ENCODE measurements around the gene SLC9A8. TPM values are rescaled to one million over a fixed set of nuclear protein-coding genes. Genes with fewer than 3 reads are reported as not detected.

SLC9A8 gene
- total and polyA plus RNA-seq, 9 of the 15 experiments (the other 6 are each of a cell fraction or from before 2014, with no cell fraction given) = 0.56 to 9.7 (median 5.0) TPM

DNA sequence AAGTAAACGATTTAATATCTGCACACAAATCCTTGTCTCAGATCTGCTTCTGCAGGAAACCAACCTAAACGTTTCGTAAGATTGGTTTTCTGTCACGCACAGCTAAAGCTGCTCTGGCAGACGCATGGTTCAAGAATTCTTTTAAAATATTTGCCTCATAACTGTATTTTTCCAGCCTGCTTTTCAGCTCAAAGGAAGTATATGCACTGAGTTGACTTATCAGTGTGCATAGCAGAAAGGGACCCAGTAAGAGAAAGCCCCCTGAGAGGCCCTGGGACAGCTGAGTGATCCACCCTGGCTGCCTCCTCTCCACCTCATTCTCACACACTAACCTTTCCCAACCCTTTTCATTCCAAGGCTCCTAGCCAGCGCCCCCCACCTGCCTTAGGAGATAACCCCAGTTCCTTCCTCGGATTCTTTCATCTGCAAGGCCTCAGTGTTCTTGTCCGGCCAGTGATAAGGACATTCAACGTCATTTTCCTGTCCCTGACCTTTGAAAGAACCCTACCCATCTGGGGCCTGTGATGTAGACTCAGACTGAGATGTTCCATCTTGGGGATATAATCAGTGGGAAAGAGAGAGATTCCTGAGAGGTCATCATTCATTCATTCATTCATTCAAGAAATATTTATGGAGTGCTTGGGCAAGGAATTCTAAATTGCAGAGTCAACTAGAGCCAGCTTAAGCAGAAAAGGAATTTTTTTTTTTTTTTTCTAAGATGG lies 22.4 kb upstream of the SLC9A8 start (continued):
- TF ChIP-seq TEAD2 (tag; IDR thresholded peaks at IDR 0.05) = no peak
- TF ChIP-seq NEUROD1 (IDR thresholded peaks at IDR 0.05; ENCODE audit: borderline replicate concordance, low read depth, low read length, partially characterized antibody) = peak; percentile 83
- TF ChIP-seq POLR3G (IDR thresholded peaks at IDR 0.05; ENCODE audit: extremely low read depth, insufficient read length, insufficient replicate concordance) = no peak
- no peak for TF ChIP-seq ZNF830 (CRISPR knock-in tag; IDR thresholded peaks at IDR 0.05)
- TF ChIP-seq MAFF (IDR thresholded peaks at IDR 0.05; ENCODE audit: low read length) = 0 out of 2 replicates have a peak, but pooled peaks have one; percentile 5
- TF ChIP-seq CREB1 (IDR thresholded peaks at IDR 0.05) = peak; percentile 88
- TF ChIP-seq CREB1 (CRISPR knock-in tag; IDR thresholded peaks at IDR 0.05) = peak; percentile 68
- no peak for TF ChIP-seq RBM22 (IDR thresholded peaks at IDR 0.05; ENCODE audit: low read depth, low read length, poor library complexity, severe bottlenecking)
- TF ChIP-seq HDAC1 (IDR thresholded peaks at IDR 0.05) = peak in 1 of 2 experiments; percentile 93; a peak in 2 of 4 replicates
- peak; percentile 83 for TF ChIP-seq CXXC5 (CRISPR knock-in tag; IDR thresholded peaks at IDR 0.05)
- TF ChIP-seq RAD21 (CRISPR knock-in tag; conservative IDR thresholded peaks at IDR 0.05 in 1 of 2, IDR thresholded peaks at IDR 0.05 in 1 of 2) = peak; percentile 35 to 65
- no peak for TF ChIP-seq ZNF785 (CRISPR knock-in tag; IDR thresholded peaks at IDR 0.05)
- no peak for TF ChIP-seq GATAD2A (IDR thresholded peaks at IDR 0.05)
- TF ChIP-seq, protein P1, sequence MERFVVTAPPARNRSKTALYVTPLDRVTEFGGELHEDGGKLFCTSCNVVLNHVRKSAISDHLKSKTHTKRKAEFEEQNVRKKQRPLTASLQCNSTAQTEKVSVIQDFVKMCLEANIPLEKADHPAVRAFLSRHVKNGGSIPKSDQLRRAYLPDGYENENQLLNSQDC (CRISPR knock-in tag; IDR thresholded peaks at IDR 0.05) = no peak
- TF ChIP-seq, protein P2, sequence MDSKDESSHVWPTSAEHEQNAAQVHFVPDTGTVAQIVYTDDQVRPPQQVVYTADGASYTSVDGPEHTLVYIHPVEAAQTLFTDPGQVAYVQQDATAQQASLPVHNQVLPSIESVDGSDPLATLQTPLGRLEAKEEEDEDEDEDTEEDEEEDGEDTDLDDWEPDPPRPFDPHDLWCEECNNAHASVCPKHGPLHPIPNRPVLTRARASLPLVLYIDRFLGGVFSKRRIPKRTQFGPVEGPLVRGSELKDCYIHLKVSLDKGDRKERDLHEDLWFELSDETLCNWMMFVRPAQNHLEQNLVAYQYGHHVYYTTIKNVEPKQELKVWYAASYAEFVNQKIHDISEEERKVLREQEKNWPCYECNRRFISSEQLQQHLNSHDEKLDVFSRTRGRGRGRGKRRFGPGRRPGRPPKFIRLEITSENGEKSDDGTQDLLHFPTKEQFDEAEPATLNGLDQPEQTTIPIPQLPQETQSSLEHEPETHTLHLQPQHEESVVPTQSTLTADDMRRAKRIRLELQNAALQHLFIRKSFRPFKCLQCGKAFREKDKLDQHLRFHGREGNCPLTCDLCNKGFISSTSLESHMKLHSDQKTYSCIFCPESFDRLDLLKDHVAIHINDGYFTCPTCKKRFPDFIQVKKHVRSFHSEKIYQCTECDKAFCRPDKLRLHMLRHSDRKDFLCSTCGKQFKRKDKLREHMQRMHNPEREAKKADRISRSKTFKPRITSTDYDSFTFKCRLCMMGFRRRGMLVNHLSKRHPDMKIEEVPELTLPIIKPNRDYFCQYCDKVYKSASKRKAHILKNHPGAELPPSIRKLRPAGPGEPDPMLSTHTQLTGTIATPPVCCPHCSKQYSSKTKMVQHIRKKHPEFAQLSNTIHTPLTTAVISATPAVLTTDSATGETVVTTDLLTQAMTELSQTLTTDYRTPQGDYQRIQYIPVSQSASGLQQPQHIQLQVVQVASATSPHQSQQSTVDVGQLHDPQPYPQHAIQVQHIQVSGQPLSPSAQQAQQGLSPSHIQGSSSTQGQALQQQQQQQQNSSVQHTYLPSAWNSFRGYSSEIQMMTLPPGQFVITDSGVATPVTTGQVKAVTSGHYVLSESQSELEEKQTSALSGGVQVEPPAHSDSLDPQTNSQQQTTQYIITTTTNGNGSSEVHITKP (IDR thresholded peaks at IDR 0.05; ENCODE audit: partially characterized antibody) = peak; percentile 81
- TF ChIP-seq YBX1 (IDR thresholded peaks at IDR 0.05) = no peak
- peak; percentile 96 for TF ChIP-seq NFIC (IDR thresholded peaks at IDR 0.05)
- no peak for TF ChIP-seq XRCC5 (IDR thresholded peaks at IDR 0.05; ENCODE audit: low read depth, low read length)
- peak; percentile 96 for TF ChIP-seq CREM (IDR thresholded peaks at IDR 0.05; ENCODE audit: low read depth)
- TF ChIP-seq ATF7 (IDR thresholded peaks at IDR 0.05) = peak; percentile 90
- TF ChIP-seq POLR2A (conservative IDR thresholded peaks at IDR 0.05) = no peak
- no peak for TF ChIP-seq CCAR2 (IDR thresholded peaks at IDR 0.05; ENCODE audit: low read depth, low read length)

Data from K562 (cell line).